Tibial nerve (tissue), 4 donors: ENCODE measurements around the gene BRD7. TPM values are rescaled to one million over a fixed set of nuclear protein-coding genes. Genes with fewer than 3 reads are reported as not detected.

Experiments
- DNase-seq, 2 donors: peaks; one replicate each; pipeline ENCODE4 v3.0.0-alpha.2; 2019; ENCODE audit warnings: low spot score in 2 of 2
- H3K27ac ChIP-seq, 4 donors: fragments of 200-600 bp; sonication (generic) in 3 of 4; one replicate each; pipeline ENCODE4 v1.5.1; 2017 to 2019; ENCODE audit warnings: mild to moderate bottlenecking in 1 of 4
- H3K27me3 ChIP-seq, 2 donors: fragments of 200-600 bp; sonication (generic) in 1 of 2; one replicate each; pipeline versions ENCODE4 v1.5.1 to v1.6.0; 2017 to 2019
- H3K36me3 ChIP-seq, 3 donors: fragments of 200-600 bp; sonication (generic); one replicate each; pipeline ENCODE4 v1.5.1; 2018 to 2019
- H3K4me1 ChIP-seq, 4 donors: fragments of 200-600 bp; sonication (generic) in 3 of 4; one replicate each; pipeline ENCODE4 v1.5.1; 2017 to 2019
- H3K4me3 ChIP-seq, 4 donors: fragments of 200-600 bp; sonication (generic) in 3 of 4; one replicate each; pipeline ENCODE4 v1.5.1; 2017 to 2019; ENCODE audit warnings: mild to moderate bottlenecking in 1 of 4, moderate library complexity in 1 of 4
- H3K9me3 ChIP-seq, 4 donors: fragments of 200-600 bp; sonication (generic) in 3 of 4; one replicate each; pipeline ENCODE4 v1.5.1; 2017 to 2019
- CTCF ChIP-seq, 5 experiments: fragments of 200-600 bp in 3 of 5; fragments of 450-650 bp in 2 of 5; sonication (generic) in 3 of 5; IDR thresholded peaks; one replicate each; pipeline ENCODE4 v1.5.1; 2016 to 2019; ENCODE audit warnings: antibody characterized with exemption in 5 of 5, mild to moderate bottlenecking in 3 of 5, moderate library complexity in 2 of 5
- EP300 ChIP-seq, 2 donors: sonication (generic); formaldehyde crosslinking; IDR thresholded peaks; one replicate each; pipeline ENCODE4 v1.6.1; 2017; ENCODE audit warnings: antibody characterized with exemption in 2 of 2, mild to moderate bottlenecking in 1 of 2
- POLR2A ChIP-seq, 2 donors: fragments of 450-650 bp; IDR thresholded peaks; one replicate each; pipeline ENCODE4 v1.6.1; 2017; ENCODE audit warnings: antibody characterized with exemption in 2 of 2, mild to moderate bottlenecking in 2 of 2, moderate library complexity in 2 of 2
- WGBS, 2 donors: methylation state at CpG; one replicate each; pipeline ENCODE4 v1.1.5; 2018; 5-methylcytosine and 5-hydroxymethylcytosine counted together
- total RNA-seq, 4 donors: library from RNA; depleted of rRNA; stranded (reverse); fragments of >200 nt; gene quantifications; one replicate each; pipeline ENCODE4 v1.1.0, GENCODE V29; 2016

BRD7 gene
- total RNA-seq, 4 donors from 2014 or later, result 35.4 to 55.7 (median 41.6) TPM

- Histone ChIP-seq H3K36me3 (peaks cover 0 to 43% (median 0%) of the 10 kb centered on the region in 3 donors), H3K9me3 (no peaks in the 10 kb centered on the region), H3K4me1 (peaks cover 0 to 13% (median 0%) of the 10 kb centered on the region in 4 donors), H3K4me3 (no peak overlapping the region), H3K27me3 (no peaks in the 10 kb centered on the region), H3K27ac (no peak overlapping the region)
- DNase-seq, result no peak
- WGBS, 2 donors, result 98 to 100% methylated on average over 3 of the region's 3 CpGs
- TF ChIP-seq EP300 (IDR thresholded peaks at IDR 0.05), result no peak
- TF ChIP-seq CTCF (IDR thresholded peaks at IDR 0.05), result no peak
- TF ChIP-seq POLR2A (IDR thresholded peaks at IDR 0.05), result no peak
Measured at GRCh38 chr16:50332599-50332998, 36.2 kb downstream of the BRD7 start.

GRCh38 chr16:50331570-50331969, 37.2 kb downstream of the BRD7 start:
- WGBS, 2 donors, result 94 to 96% methylated on average over 5 of the region's 5 CpGs
- no peak overlapping the region for H3K4me3 ChIP-seq
- H3K4me1 ChIP-seq, result peaks cover 0 to 10% (median 0%) of the 10 kb centered on the region in 4 donors

GRCh38 chr16:50329446-50330189, 39.2 kb downstream of the BRD7 start:
- 72 to 74% methylated on average over 11 of the region's 11 CpGs for WGBS, 2 donors
- Histone ChIP-seq H3K36me3 (peaks cover 0 to 61% (median 0%) of the 10 kb centered on the region in 3 donors), H3K4me1 (peaks cover 0 to 10% (median 0%) of the 10 kb centered on the region in 4 donors), H3K4me3 (no peak overlapping the region), H3K27me3 (no peaks in the 10 kb centered on the region), H3K9me3 (no peaks in the 10 kb centered on the region), H3K27ac (peak overlapping the region in 1 of 4 donors; percentile 13)
- no peak for TF ChIP-seq CTCF (IDR thresholded peaks at IDR 0.05)
- no peak for TF ChIP-seq EP300 (IDR thresholded peaks at IDR 0.05)
- no peak for TF ChIP-seq POLR2A (IDR thresholded peaks at IDR 0.05)
- DNase-seq, result no peak

More at GRCh38 chr16:50331570-50331969, 37.2 kb downstream of the BRD7 start:
- Histone ChIP-seq H3K9me3 (no peaks in the 10 kb centered on the region), H3K27me3 (no peaks in the 10 kb centered on the region), H3K36me3 (peaks cover 0 to 43% (median 0%) of the 10 kb centered on the region in 3 donors), H3K27ac (no peak overlapping the region)
- TF ChIP-seq EP300 (IDR thresholded peaks at IDR 0.05) (no peak), POLR2A (IDR thresholded peaks at IDR 0.05) (no peak), CTCF (IDR thresholded peaks at IDR 0.05) (no peak)
- DNase-seq, result no peak

- Histone ChIP-seq H3K27me3 (no peaks in the 10 kb centered on the region), H3K27ac (no peak overlapping the region), H3K9me3 (no peaks in the 10 kb centered on the region), H3K4me1 (peaks cover 0 to 5% (median 0%) of the 10 kb centered on the region in 4 donors), H3K4me3 (no peak overlapping the region), H3K36me3 (peaks cover 0 to 62% (median under 1%) of the 10 kb centered on the region in 3 donors)
- DNase-seq, result peak in 1 of 2 donors; percentile 53
- WGBS, 2 donors, result 56 to 68% methylated on average over 7 of the region's 7 CpGs
- TF ChIP-seq POLR2A (IDR thresholded peaks at IDR 0.05) (no peak), CTCF (IDR thresholded peaks at IDR 0.05) (peak in 3 of 5 experiments; percentile 20 to 28 (median 27)), EP300 (IDR thresholded peaks at IDR 0.05) (no peak)
Measured at GRCh38 chr16:50326835-50327465, 41.8 kb downstream of the BRD7 start.

GRCh38 chr16:50326264-50326663, 42.5 kb downstream of the BRD7 start:
- no peaks in the 10 kb centered on the region for H3K27me3 ChIP-seq
- no peak for TF ChIP-seq CTCF (IDR thresholded peaks at IDR 0.05)
- TF ChIP-seq POLR2A (IDR thresholded peaks at IDR 0.05), result no peak
- no peak for TF ChIP-seq EP300 (IDR thresholded peaks at IDR 0.05)
- no peak overlapping the region for H3K4me3 ChIP-seq
- no peak for DNase-seq
- peaks cover 0 to 5% (median 0%) of the 10 kb centered on the region in 4 donors for H3K4me1 ChIP-seq
- peaks cover 0 to 65% (median 4%) of the 10 kb centered on the region in 3 donors for H3K36me3 ChIP-seq
- 79 to 84% methylated on average over 5 of the region's 5 CpGs for WGBS, 2 donors
- H3K9me3 ChIP-seq, result no peaks in the 10 kb centered on the region
- no peak overlapping the region for H3K27ac ChIP-seq
